ENCODE data around the gene TSTD1. TPM values are rescaled to one million over a fixed set of nuclear protein-coding genes. Genes with fewer than 3 reads are reported as not detected.

TSTD1 gene, protein sequence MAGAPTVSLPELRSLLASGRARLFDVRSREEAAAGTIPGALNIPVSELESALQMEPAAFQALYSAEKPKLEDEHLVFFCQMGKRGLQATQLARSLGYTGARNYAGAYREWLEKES
- total RNA-seq, result 44.5 and 52.1 TPM in 2 replicates

DNA sequence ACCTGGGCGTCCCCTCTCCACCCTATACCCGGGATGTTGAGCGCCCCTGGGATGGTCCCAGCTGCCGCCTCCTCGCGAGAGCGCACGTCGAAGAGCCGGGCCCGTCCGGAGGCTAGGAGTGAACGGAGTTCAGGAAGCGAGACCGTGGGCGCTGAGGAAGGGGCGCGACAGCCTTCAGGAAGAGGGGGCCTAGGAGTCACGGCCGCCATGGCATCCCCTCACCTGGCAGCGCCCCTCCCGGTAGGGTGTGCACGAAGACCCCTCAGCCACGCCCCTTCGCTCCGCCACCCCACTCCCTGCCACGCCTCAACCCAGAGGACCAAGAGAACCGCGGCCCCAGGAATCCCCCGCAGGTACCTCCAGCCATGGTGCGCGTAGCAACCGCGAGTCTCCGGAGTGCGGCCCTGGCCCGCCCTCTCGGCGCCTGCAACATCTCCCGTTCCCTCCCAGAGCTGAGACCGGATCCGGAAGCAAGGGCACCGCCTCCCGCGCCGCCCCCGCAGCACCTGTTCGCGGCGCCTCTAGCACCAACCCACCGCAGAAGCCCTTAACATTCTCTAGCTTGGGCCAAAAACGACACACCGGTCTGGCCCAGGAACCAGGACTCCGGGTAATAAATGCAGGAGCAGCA, at the start of gene TSTD1:
TSS of gene TSTD1 (minus strand) at position 442 of the 631 bp plus-strand sequence. CDS start at position 367, 75 bp downstream.
- intact Hi-C loops (cut with micrococcal nuclease), result loop anchor here (1.0 kb wide), 1 partner anchor 17 kb away; the partner anchor contains the start of gene F11R

- intact Hi-C loops (cut with micrococcal nuclease), result no loop called here
These were observed 47.7 kb upstream of the TSTD1 start for GRCh38 chr1:161086457-161086856.

DNA sequence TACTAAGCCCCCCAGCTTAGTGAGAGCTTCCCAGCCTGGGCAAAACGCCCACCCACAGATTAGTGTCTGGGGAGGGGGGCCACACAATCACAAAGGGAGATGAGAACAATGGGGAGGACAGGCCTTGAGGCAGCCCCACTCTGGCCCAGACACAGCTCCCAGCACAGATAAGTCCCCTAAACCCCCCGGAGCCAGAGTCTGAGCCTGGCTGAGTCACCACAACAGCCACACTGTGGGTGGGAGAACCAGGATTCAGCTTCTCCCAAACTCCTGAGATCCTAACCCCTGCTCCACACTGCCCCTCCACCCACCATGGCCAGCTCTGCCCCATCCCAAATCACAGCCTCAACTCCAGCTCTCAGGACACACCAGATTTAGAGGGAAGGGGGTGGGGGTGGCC, 46.4 kb upstream of the TSTD1 start:
- intact Hi-C loops (cut with micrococcal nuclease), result no loop called here

DNA sequence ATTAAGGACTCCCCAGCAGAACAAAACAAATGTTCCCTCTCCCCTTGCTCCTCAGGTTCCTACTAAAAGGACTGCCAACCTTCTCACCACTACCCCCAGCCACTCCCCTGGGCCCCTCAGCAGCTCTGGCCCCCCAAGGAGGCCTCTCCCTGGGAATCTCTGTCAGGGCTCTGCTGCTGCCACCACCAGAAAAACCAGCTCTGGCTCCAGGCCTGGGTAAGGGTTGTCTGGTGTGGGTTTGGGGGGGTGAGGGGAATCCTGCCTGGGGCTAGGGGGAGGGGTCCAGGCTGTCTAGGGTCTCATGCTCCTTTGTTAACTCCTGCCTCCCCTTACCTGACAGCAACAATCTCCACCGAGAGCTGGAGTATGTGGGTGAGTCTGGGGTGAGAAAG, 45.8 kb upstream of the TSTD1 start:
- intact Hi-C loops (cut with micrococcal nuclease), result no loop called here

DNA sequence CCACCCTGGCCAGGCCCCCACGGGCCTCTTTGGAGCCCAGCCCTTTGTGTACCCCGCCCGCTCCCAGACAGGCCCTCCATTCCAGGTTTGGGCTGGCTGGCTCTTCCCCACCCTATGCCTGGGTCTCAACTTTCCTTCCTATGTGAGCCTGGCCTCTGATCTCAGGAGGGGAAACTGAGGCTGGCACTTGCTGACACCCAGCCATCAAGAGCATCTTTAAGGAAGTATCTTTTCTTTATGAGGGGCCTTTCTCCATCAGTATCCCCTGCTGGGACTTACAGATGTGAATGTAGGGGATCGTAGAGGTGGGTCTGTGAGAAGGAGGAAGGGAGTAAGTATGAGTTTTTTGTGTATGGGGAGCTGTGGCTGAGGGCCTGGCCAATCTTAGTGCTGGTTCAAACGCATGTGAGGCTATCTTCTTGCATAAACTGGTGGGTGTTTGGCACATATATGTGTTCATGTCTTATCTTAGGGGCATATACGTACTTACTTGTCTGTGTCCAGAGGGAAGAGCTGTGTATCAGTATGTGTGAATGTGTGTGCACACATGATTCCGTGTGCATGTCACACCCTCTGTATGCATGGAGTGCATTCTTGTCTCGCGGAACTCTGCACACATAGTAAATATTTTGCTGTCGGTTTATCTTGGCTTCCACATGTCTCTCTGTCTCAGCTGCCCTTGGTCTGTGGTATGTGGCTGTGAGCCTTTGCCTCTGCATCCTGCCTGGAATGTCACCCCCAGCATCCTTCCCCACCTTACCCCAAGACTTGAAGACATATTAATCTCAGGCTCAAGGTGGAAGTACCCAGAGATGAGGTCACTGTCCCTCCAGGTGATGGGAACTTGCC, 45.2 kb upstream of the TSTD1 start:
- intact Hi-C loops (cut with micrococcal nuclease), result no loop called here

GRCh38 chr1:161082996-161083747, 44.4 kb upstream of the TSTD1 start:
- intact Hi-C loops (cut with micrococcal nuclease), result no loop called here

DNA sequence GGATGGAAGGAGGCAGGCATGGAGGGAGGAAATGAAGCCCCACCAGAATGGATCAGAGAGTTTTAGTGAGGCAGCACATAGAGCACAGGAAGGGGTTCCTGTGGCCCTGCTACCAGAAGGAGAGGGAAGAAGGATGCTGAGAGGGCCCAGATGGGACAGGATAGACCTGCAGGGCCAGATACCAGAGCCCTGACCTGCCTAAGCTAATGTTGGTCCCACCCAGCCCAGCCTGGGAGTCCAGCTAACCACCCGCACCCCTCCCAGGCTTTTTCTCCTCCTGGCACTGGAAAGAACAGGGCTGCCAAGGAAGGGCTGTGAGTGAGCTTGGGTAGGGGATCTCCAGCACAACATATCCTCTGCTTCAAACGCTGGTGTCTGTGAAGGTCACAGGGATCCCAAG, 43.7 kb upstream of the TSTD1 start:
- intact Hi-C loops (cut with micrococcal nuclease), result no loop called here

GRCh38 chr1:161081519-161081918, 42.8 kb upstream of the TSTD1 start:
- intact Hi-C loops (cut with micrococcal nuclease), result no loop called here

DNA sequence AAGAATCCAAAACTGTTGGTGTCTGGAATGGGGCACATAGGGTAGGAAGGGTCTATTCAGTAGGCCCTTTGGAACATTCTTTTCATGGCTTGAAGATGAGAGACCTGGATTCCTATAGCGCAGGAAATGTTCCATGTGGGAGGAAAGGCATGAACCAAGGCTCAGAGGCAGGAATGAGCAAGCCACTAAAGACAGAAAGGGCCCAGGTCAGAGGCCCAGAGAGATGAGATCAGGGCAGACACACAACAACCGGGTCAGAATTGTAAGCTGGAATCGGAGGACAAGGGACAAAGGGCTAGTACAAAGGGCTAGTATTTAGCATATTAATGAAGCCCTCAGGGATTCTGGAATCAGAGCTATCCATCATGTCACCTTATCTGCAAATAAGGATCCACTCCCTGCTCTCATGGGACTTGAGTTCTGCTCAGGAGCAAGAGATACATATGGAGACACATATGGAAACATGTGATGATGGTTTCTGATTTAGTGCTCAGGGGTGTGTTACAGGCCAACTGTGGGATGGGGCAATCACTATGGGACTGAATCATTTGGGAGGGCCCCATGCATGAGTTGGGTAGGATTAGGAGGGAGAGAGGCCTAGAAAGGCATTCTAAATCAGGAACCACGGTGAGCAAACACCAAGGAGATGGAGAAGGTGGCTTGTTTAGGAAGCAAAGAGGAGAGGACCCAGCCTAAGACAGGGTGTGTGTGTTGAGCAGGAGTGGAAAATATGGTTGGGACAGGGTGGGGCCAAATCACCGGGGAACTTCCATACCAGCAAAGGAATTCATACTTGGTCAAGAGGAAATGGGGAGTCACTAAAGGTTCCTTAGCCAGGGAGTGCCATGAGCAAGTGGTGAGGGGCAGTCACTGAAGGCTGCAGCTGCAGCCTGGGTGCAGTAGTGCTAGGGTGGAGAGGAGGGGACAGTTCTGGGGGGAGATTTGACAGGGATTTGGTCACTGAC, 42.0 kb upstream of the TSTD1 start:
- intact Hi-C loops (cut with micrococcal nuclease), result no loop called here

- intact Hi-C loops (cut with micrococcal nuclease), result no loop called here
These were observed 40.8 kb upstream of the TSTD1 start for GRCh38 chr1:161079436-161080110.

GRCh38 chr1:161077426-161077825, 38.7 kb upstream of the TSTD1 start:
- intact Hi-C loops (cut with micrococcal nuclease), result no loop called here

GRCh38 chr1:161076410-161076809, 37.6 kb upstream of the TSTD1 start:
- intact Hi-C loops (cut with micrococcal nuclease), result no loop called here

GRCh38 chr1:161074676-161075368, 36.1 kb upstream of the TSTD1 start:
- intact Hi-C loops (cut with micrococcal nuclease), result no loop called here

DNA sequence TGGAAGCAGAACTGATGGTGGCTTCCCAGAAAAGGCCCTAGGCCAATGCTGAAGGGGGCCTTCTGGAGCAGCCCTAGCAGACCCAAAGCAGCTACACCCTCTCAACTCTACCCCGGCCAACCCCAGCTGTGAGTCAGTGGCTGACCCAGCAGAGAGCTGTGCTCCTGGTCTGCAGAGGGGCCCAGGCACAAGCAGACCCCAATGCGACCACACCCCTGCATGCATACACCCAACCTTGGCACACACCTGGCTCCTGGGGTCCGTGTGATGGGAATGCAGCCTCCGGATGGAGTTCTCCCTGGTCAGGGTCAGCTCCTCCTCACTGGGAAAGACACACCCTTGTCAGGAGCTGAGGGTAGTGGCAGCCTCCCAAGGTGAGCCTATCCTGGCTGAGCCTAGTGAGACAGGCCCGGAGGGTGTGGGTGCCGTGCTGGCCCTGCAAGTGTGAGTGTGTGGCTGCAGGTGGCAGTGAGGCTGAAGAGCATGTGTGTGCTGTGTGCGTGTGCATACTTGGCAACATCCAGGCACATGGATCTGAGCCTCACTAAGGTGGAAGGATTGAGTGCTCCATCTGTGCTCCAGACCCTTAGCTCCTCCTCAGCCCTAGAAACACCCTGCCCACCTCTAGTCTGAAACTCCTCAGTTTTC, 34.8 kb upstream of the TSTD1 start:
- intact Hi-C loops (cut with micrococcal nuclease), result no loop called here

DNA sequence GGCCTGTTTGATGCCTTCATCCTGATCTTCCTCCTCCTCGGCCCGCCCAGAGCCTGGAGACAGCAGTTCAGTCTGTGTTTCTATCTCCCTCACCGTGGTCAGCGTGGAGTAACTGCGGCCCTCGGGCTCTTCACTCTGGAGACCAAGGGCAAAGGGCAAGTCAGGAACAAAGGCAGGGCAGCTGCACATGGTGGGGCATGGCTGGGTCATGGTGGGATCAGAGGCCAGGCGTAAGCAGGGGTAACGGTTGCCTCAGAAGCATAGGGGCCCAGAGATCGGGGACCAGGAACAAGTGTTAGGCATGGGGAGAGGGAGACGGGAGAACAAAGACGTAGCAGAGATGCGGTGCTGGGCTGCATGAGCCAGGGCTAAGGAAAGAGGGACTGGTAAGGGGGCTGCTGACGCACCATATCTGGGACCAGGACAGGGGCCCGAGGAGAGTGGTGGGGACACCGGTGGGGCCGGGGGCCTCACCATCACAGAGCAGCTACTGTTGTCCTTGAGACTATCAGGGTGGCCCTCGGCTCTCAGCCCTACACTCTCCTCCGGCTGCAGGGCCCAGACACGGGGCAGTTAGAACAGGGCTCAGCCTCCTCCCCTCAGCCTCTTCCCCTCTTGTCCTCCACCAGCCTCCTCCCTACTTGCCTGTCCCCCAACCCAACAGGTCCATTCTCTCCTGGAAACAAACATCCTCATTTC, 34.1 kb upstream of the TSTD1 start:
- intact Hi-C loops (cut with micrococcal nuclease), result loop anchor here (1.0 kb wide), 1 partner anchor 66 kb away; no protein-coding TSS in a partner anchor

GRCh38 chr1:161071886-161072371, 33.2 kb upstream of the TSTD1 start:
- intact Hi-C loops (cut with micrococcal nuclease), result loop anchor here (1.0 to 2.0 kb wide), 2 partner anchors 61 to 67 kb away; partner anchors contain the start of gene DEDD

DNA sequence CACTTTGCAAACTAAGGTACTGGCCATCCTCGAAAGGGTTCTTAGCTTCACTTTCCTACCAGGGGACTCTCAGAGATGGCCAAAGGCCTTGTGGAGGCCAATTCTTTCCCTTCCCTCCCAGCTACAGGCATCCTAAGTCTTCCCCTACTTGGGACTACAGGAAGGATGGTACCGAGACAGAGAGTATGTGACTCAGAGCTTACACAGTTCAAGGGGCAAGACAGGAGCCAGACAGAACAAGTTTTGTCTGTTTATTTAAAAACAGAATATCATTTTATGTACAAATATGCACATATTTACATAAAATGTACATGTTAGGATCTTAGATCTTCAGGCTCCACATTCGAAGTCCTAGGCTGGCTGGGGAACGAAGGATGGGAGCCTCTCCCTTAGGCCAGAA, 32.0 kb upstream of the TSTD1 start:
- intact Hi-C loops (cut with micrococcal nuclease), result loop anchor here (2.0 kb wide), 1 partner anchor 62 kb away; the partner anchor contains the start of gene DEDD
